Activated CD4-positive, alpha-beta T cell treated with anti-CD3 and anti-CD28 coated beads for 36 hours (primary cell): ENCODE data around the gene YBX3. TPM values are rescaled to one million over a fixed set of nuclear protein-coding genes. Genes with fewer than 3 reads are reported as not detected.

Experiments used
- ATAC-seq: fragments of 200-7000 bp; cut with Tn5 transposase; one replicate; pipeline ENCODE4 v1.10.0; 2021; ENCODE audit warnings: mild to moderate bottlenecking, moderate library complexity
- CTCF ChIA-PET: fragments of 350-600 bp; sonication (Branson Sonifier 250); formaldehyde crosslinking; loops from one replicate; lab custom pipeline; 2021; ENCODE audit warnings: antibody characterized with exemption; lab: Charles Lee
- POLR2A ChIA-PET: fragments of 350-600 bp; sonication (Branson Sonifier 250); formaldehyde crosslinking; loops from one replicate; lab custom pipeline; 2021; ENCODE audit warnings: antibody characterized with exemption, inconsistent platforms; lab: Charles Lee
- DNase-seq: peaks from one replicate; pipeline ENCODE4 v3.0.0-alpha.2; 2020
- H3K27ac Mint-ChIP-seq: one replicate; pipeline ENCODE4 v1.8.0; 2021; ENCODE audit warnings: mixed read lengths
- H3K27me3 Mint-ChIP-seq: one replicate; pipeline ENCODE4 v1.8.0; 2021; ENCODE audit warnings: mixed read lengths
- H3K36me3 Mint-ChIP-seq: one replicate; pipeline ENCODE4 v1.8.0; 2021; ENCODE audit warnings: low read depth, mixed read lengths
- H3K4me1 Mint-ChIP-seq: one replicate; pipeline ENCODE4 v1.8.0; 2021; ENCODE audit warnings: mixed read lengths
- H3K4me3 Mint-ChIP-seq: one replicate; pipeline ENCODE4 v1.8.0; 2021; ENCODE audit warnings: mild to moderate bottlenecking, moderate library complexity, mixed read lengths
- H3K9me3 Mint-ChIP-seq: one replicate; pipeline ENCODE4 v1.8.0; 2021; ENCODE audit warnings: low read depth, mixed read lengths
- intact Hi-C, 2 experiments: fragments of 100-400 bp; cut with DNase I in 1 of 2; cut with micrococcal nuclease in 1 of 2; formaldehyde crosslinking; loops; one replicate each; pipeline versions ENCODE4 v1.14.2 to v1.15.1; 2022 to 2024; cut with DNase I, micrococcal nuclease
- total RNA-seq, 2 experiments: library from RNA; stranded (reverse); gene quantifications; one replicate each; pipeline ENCODE4 v1.2.3, GENCODE V29; 2021

The YBX3 gene
- total RNA-seq, 2 experiments from 2014 or later = 157 to 175 TPM

DNA sequence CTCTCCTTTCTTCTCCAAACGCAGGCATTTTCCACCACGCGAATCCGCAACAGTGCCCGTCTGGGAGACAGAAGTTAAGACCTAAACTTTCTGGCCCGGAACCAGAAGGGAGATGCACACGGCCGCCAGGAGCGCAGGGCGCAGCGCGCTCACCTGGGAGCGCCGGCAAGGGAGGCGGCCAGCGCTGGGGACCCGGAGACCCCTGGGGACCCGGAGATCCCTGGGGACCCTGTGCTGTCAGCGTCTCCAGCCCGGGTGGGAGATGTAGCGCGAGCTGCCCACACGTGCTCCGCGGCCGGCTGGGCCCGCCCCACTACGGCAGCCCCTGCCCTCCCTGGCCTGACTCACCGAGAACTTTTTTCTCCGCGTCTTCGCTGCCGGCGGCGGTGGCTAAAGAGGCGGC, 620 bp downstream of the YBX3 start:
- peak; percentile 66 for ATAC-seq
- intact Hi-C loops = loop anchor here (1.0 to 10.0 kb wide), 10 partner anchors 28 to 1992 kb away; partner anchors contain the start of genes GABARAPL1 (in 2 of the 2), MAGOHB (in 2 of the 2), CDKN1B (in 1 of the 2) and CLEC2B (in 1 of the 2)
- peaks cover 22% of the 10 kb centered on the region for H3K4me1 Mint-ChIP-seq

DNA sequence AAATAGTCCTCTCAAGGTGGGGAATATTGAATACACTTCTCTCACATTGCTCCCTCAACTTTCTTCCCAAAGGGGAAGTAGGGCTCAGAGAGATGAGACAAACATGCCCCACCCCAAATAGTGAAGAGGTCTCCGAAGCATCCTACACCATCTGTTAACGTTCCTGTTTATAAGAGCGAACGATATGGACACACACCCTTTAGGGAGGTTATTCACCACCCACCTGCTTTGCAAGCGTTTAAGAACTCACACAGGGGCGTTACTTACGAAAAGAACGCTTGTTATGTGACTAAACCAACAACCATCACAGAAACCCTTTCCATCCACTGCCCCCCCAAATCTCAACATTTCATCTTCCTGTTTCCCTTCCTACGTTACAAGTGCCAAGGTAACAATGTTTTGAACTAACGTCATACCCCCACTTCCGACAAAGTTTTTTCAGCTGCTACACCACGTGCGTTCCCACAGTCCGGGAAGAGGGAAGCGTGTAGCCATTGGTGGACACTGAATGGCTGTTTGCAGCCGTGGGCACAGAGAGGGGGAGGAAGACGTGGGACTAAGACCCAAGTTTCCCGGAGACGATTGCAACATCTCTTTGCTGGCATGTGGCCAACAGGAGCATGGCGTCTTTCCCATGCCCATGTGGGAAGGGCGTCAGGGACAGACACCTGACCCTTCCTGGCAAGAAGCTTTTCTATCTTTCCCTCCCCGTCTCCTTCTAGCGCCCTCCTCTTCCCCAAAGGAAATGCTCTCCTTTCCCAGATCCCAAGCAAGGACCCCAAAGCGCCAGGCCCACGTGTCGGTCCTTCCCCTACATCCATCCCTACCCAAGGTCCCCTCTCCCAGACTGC, 1.2 kb downstream of the YBX3 start:
- intact Hi-C loops = loop anchor here (1.0 to 10.0 kb wide), 10 partner anchors 28 to 1993 kb away; partner anchors contain the start of genes GABARAPL1 (in 2 of the 2), MAGOHB (in 2 of the 2), CDKN1B (in 1 of the 2) and CLEC2B (in 1 of the 2)
- DNase-seq (peak; percentile 74), ATAC-seq (peak; percentile 68)
- Mint-ChIP-seq H3K9me3 (no peaks in the 10 kb centered on the region), H3K4me3 (peak overlapping the region; percentile 91), H3K27me3 (peaks cover 29% of the 10 kb centered on the region), H3K4me1 (peaks cover 25% of the 10 kb centered on the region), H3K27ac (peak overlapping the region; percentile 91), H3K36me3 (peaks cover 29% of the 10 kb centered on the region)
- ChIA-PET CTCF (interaction anchor here (0.7 kb wide), 2 partner anchors 29 to 1532 kb away, joined by 3 to 6 read pairs; no protein-coding TSS in a partner anchor), POLR2A (interaction anchor here (1.3 kb wide), 1 partner anchor 450 kb away, joined by 4 read pairs; the partner anchor contains the start of gene SMIM10L1)

More for the DNA sequence above, 620 bp downstream of the YBX3 start:
- peak; percentile 76 for DNase-seq
- Mint-ChIP-seq H3K36me3 (peaks cover 25% of the 10 kb centered on the region), H3K27me3 (peaks cover 34% of the 10 kb centered on the region), H3K4me3 (peak overlapping the region; percentile 91), H3K27ac (peak overlapping the region; percentile 91), H3K9me3 (no peaks in the 10 kb centered on the region)
- POLR2A ChIA-PET = interaction anchor here (0.6 to 1.3 kb wide), 2 partner anchors 419 to 449 kb away, joined by 3 to 4 read pairs; partner anchors contain the start of gene SMIM10L1
- CTCF ChIA-PET = interaction anchor here (0.7 kb wide), 2 partner anchors 28 to 1533 kb away, joined by 3 to 6 read pairs; no protein-coding TSS in a partner anchor

DNA sequence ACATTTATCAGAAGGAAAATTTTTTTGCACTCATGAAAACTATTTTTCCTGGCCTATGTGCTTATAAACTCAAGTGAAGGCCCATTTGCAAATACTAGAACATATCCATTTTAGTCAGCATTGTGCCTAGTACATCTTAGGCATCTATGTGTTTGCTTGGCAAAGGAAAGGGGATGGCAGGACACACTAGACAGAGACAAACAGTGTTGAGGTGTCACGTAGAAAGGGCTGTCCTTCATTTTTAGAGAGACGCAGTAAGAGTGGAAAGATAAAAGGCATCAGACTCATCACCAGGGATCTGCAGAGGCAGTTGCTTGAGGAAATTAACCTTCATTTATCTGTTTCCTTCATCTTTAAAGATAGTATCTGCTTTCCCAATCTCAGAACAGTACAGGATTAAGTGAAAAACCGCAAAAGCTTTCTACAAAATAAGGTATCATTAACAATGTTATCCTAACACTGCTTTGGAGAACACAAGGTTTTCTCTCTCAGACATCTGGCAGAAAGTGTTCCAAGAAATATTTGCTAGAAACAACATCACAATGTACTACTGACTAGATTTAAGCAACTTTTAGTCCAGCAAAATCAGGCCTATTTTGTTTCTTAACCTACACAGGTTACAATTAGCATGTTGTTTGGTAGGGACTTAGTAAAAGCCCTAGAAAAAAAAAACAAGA, 2.0 kb downstream of the YBX3 start:
- ChIA-PET CTCF (no interaction called here), POLR2A (no interaction called here)
- H3K4me1 Mint-ChIP-seq = peaks cover 31% of the 10 kb centered on the region
- ATAC-seq (no peak), DNase-seq (no peak)
- H3K27ac Mint-ChIP-seq = peak overlapping the region; percentile 56
- H3K4me3 Mint-ChIP-seq = peak overlapping the region; percentile 91
- peaks cover 26% of the 10 kb centered on the region for H3K27me3 Mint-ChIP-seq
- H3K36me3 Mint-ChIP-seq = peaks cover 34% of the 10 kb centered on the region
- no peaks in the 10 kb centered on the region for H3K9me3 Mint-ChIP-seq
- intact Hi-C loops = loop anchor here in 1 of 2 experiments (5.0 to 10.0 kb wide), 3 partner anchors 854 to 1994 kb away; partner anchors contain the start of genes CDKN1B and CLEC2B

DNA sequence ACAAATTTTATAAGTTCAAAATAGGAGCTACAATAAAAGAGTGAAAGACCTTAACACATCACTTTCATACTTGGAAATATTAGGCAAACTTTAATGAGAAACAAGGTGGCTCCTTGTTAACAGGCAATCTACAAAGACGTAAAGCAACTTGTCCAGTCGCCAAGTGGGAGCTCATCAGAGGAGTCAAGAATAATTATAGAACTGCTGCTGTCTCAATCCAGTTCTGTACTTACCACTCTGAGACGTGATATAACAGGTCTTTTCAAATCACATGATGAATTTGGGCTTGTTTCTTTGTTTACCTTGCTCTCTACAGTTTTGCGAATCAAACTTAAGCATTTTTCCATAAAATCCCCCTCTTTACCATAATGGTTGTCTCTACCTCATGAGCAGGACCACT, 3.6 kb downstream of the YBX3 start:
- H3K36me3 Mint-ChIP-seq = peaks cover 43% of the 10 kb centered on the region
- no peak for ATAC-seq

DNA sequence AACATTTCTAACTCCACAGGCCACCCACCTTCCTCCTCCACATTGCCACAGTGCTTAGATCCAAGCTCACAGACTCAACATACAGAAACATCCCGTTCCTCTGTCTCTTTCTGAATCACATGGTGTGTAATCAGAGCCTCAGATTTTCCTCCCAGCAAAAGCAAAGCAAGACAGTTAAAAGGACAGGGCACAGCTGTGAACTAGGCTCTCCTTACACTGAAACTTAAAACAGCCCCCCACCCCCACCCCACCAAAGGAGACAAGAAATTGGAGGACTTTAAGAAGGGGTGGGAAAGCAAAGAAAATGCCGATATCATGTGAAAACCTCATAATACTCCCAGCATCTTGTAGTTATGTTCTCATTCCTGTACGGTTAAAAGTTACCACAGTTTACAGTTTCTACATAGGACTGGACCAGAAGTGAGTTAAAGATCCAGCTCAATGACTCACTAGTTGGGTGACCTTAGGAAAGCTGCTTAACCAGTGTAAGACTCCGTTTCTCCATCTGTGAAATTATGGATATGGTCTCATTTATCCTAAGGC, 4.8 kb downstream of the YBX3 start:
- Mint-ChIP-seq H3K4me1 (peaks cover 38% of the 10 kb centered on the region), H3K27ac (no peak overlapping the region), H3K9me3 (no peaks in the 10 kb centered on the region), H3K4me3 (no peak overlapping the region), H3K36me3 (peaks cover 52% of the 10 kb centered on the region), H3K27me3 (peaks cover 14% of the 10 kb centered on the region)
- intact Hi-C loops = no loop called here
- ATAC-seq (no peak), DNase-seq (no peak)
- POLR2A ChIA-PET = no interaction called here
- CTCF ChIA-PET = interaction anchor here (1.5 kb wide), 2 partner anchors 21 to 32 kb away, joined by 3 to 6 read pairs; no protein-coding TSS in a partner anchor

More for the DNA sequence above, 3.6 kb downstream of the YBX3 start:
- Mint-ChIP-seq H3K27ac (no peak overlapping the region), H3K4me3 (no peak overlapping the region), H3K4me1 (peaks cover 40% of the 10 kb centered on the region), H3K27me3 (peaks cover 23% of the 10 kb centered on the region), H3K9me3 (no peaks in the 10 kb centered on the region)
- CTCF ChIA-PET = interaction anchor here (1.5 kb wide), 2 partner anchors 23 to 31 kb away, joined by 3 to 6 read pairs; no protein-coding TSS in a partner anchor
- DNase-seq = no peak
- POLR2A ChIA-PET = no interaction called here
- intact Hi-C loops = no loop called here

DNA sequence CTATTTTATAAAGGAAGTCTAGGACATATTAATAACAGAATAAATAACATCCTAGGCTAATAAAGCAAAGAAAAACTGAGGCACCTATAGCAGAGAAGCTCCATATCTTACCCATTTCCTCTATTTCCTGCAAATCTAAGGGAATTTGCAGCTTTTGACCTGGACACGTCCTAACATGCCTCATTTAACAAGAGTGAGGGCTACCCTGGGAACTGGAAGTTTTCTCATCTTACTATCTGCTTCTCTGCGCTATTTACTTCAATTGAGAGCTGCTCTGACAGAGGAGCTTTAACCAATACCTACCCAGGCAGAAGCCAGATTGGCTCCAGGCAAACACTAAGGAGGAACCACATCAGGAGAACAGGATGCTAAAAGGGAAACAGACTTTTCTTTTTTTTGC, 5.7 kb downstream of the YBX3 start:
- ChIA-PET CTCF (interaction anchor here (1.0 kb wide), 1 partner anchor 9 kb away, joined by 3 read pairs; no protein-coding TSS in a partner anchor), POLR2A (no interaction called here)
- Mint-ChIP-seq H3K4me3 (no peak overlapping the region), H3K27me3 (peaks cover 14% of the 10 kb centered on the region), H3K9me3 (no peaks in the 10 kb centered on the region), H3K36me3 (peaks cover 61% of the 10 kb centered on the region), H3K4me1 (peaks cover 38% of the 10 kb centered on the region), H3K27ac (no peak overlapping the region)
- DNase-seq = no peak
- intact Hi-C loops = no loop called here
- ATAC-seq = no peak

DNA sequence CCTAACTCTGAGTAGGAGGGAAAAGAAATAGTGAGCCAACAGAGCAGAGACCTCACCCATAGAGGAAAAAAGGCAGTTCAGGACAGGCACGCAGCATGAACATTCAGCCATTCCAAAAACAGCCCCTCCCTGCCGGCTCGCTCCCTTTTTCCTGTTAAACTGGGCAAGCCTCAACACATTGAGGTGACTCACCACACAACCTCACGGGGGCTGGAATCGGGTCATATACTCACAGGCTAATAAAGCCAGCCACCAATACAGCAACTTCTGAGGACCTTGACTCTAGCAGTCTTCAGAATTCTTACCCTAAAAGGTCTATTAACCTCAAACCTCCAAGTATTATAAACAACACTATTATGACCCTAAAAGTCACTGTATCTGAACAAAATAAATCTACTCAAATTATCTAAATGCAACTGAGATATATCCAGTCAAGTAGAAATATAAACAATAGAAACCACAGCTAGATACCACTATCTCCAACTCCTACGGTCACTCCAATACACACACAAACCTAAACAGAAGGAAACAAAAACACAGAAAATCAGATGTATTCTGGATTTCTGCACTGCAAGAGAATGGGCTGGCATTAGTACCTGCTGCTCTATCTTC, 6.3 kb downstream of the YBX3 start:
- Mint-ChIP-seq H3K4me3 (no peak overlapping the region), H3K4me1 (peaks cover 36% of the 10 kb centered on the region), H3K9me3 (no peaks in the 10 kb centered on the region), H3K36me3 (peaks cover 61% of the 10 kb centered on the region), H3K27me3 (peaks cover 13% of the 10 kb centered on the region), H3K27ac (no peak overlapping the region)
- ATAC-seq (no peak), DNase-seq (no peak)
- CTCF ChIA-PET = interaction anchor here (1.0 kb wide), 1 partner anchor 8 kb away, joined by 3 read pairs; no protein-coding TSS in a partner anchor
- intact Hi-C loops = no loop called here
- POLR2A ChIA-PET = no interaction called here

DNA sequence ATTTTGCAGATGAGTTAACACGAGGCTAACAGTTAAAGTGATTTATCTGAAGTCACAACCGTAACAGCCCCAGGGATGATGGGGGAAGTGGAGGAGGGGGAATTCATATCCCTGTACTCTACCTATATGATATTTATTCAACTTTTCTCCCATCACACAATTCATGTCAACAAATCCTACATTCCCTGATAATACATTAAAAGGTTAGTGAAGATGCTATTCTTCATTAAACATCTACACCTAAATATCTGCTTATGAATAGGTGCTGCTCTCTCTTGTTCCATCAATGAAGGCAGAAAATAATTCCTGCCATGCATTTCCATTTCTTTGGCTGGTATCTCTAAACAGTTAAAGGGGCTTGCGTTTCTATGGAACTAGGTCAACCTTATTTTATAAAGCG, 6.8 kb downstream of the YBX3 start:
- ChIA-PET POLR2A (no interaction called here), CTCF (interaction anchor here (0.7 to 1.0 kb wide), 2 partner anchors 8 to 594 kb away, joined by 3 read pairs; no protein-coding TSS in a partner anchor)
- H3K27me3 Mint-ChIP-seq = peaks cover 11% of the 10 kb centered on the region
- ATAC-seq = no peak
- H3K36me3 Mint-ChIP-seq = peaks cover 58% of the 10 kb centered on the region
- no peak overlapping the region for H3K4me3 Mint-ChIP-seq
- DNase-seq = no peak
- no peak overlapping the region for H3K27ac Mint-ChIP-seq
- H3K9me3 Mint-ChIP-seq = no peaks in the 10 kb centered on the region
- H3K4me1 Mint-ChIP-seq = peaks cover 33% of the 10 kb centered on the region
- intact Hi-C loops = no loop called here

DNA sequence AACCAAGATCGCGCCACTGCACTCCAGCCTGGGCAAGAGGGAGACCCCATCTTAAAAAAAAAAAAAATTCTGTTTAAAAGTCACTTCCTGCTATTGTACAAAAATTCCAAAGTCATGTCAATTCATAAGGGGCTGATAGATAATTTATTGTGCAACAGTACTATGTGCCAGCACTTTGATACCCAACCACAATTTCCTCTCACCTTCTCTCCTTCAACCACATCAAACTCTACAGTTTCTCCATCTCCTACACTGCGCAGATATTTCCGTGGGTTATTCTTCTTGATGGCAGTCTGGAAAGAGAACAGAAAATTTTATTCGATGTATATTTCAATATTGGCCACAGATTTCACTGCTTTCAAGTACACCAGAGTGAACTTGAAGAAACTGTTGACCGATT, 7.6 kb downstream of the YBX3 start:
- Mint-ChIP-seq H3K27ac (no peak overlapping the region), H3K27me3 (peaks cover 9% of the 10 kb centered on the region), H3K36me3 (peaks cover 52% of the 10 kb centered on the region), H3K9me3 (no peaks in the 10 kb centered on the region), H3K4me3 (no peak overlapping the region), H3K4me1 (peaks cover 27% of the 10 kb centered on the region)
- POLR2A ChIA-PET = no interaction called here
- intact Hi-C loops = no loop called here
- CTCF ChIA-PET = interaction anchor here (0.5 to 0.7 kb wide), 2 partner anchors 594 to 785 kb away, joined by 3 read pairs; no protein-coding TSS in a partner anchor
- ATAC-seq = peak; percentile 55
- DNase-seq = no peak

DNA sequence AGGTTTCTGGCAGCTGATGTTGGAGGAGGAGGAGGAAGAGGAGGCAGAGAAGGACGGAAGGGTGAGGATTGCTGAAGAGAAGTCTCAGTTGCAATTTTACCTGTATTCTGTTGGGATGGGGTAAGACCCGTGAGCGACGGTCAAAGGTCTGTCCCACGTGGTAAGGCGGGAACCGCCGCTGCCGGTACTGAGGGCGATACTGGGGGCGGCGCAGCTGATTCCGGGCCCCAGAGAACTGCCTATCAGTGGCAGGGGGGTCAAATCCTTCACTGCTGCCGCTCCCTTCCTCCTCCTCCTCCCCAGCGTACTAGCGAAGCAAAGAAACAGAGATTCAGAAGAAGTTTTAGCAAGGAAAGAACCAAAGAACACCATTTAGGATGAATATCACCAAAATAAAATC, 13.3 kb downstream of the YBX3 start:
- ChIA-PET CTCF (interaction anchor here (1.3 kb wide), 1 partner anchor 40 kb away, joined by 3 read pairs; no protein-coding TSS in a partner anchor), POLR2A (no interaction called here)
- Mint-ChIP-seq H3K4me1 (no peaks in the 10 kb centered on the region), H3K9me3 (no peaks in the 10 kb centered on the region), H3K27ac (no peak overlapping the region), H3K27me3 (peaks cover 10% of the 10 kb centered on the region), H3K36me3 (peaks cover 66% of the 10 kb centered on the region), H3K4me3 (no peak overlapping the region)
- ATAC-seq (no peak), DNase-seq (no peak)
- intact Hi-C loops = no loop called here
